IMR-90 (cell line): ENCODE results near the gene BTBD1. TPM values are rescaled to one million over a fixed set of nuclear protein-coding genes. Genes with fewer than 3 reads are reported as not detected.

ENCODE experiments used
- ATAC-seq: fragments of 200-7000 bp; cut with Tn5 transposase; 2 replicates; pipeline ENCODE4 v1.9.1; 2020; ENCODE audit warnings: low read depth, mild to moderate bottlenecking, moderate library complexity
- BruUV-seq: library from RNA; stranded (reverse); fragments of 400-500 nt; replicated peaks from 2 replicates; lab custom pipeline; 2021; lab: Mats Ljungman, UMichigan
- CTCF ChIA-PET: fragments of 300-600 bp; formaldehyde crosslinking; extraction: SDS; loops from one replicate; lab custom pipeline; 2021; ENCODE audit warnings: antibody characterized with exemption; lab: Yijun Ruan, JAX
- POLR2A ChIA-PET: fragments of 300-600 bp; sonication (Branson Sonifier 250); formaldehyde crosslinking; loops from one replicate; lab custom pipeline; 2022; ENCODE audit warnings: antibody characterized with exemption; ENCODE audit not compliant: unreplicated experiment; lab: Charles Lee
- DNase-seq: peaks from one replicate; pipeline ENCODE4 v3.0.0; 2013
- H2AFZ ChIP-seq: replicated peaks from 2 replicates; pipeline ENCODE3; 2013; ENCODE audit warnings: low read length, mild to moderate bottlenecking; ENCODE audit not compliant: poor library complexity
- H2AK5ac ChIP-seq: 2 replicates; pipeline ENCODE4 v1.6.1; 2013; ENCODE audit warnings: low read depth, low read length, inconsistent platforms
- H2AK9ac ChIP-seq: replicated peaks from 2 replicates; pipeline ENCODE3; 2013; ENCODE audit warnings: mild to moderate bottlenecking, low read depth, low read length, moderate library complexity; ENCODE audit not compliant: poor library complexity
- H2BK120ac ChIP-seq: 2 replicates; pipeline ENCODE4 v1.6.1; 2013; ENCODE audit warnings: low read depth, low read length, inconsistent platforms
- H2BK15ac ChIP-seq: 3 replicates; pipeline ENCODE4 v1.6.1; 2013; ENCODE audit warnings: low read depth, low read length, inconsistent platforms
- H2BK20ac ChIP-seq: 2 replicates; pipeline ENCODE4 v1.6.1; 2013; ENCODE audit warnings: low read depth, mild to moderate bottlenecking, inconsistent platforms, low read length, moderate library complexity
- H2BK5ac ChIP-seq: 2 replicates; pipeline ENCODE4 v1.6.1; 2013; ENCODE audit warnings: mild to moderate bottlenecking, low read depth, low read length, inconsistent platforms; ENCODE audit not compliant: poor library complexity, severe bottlenecking
- H3K14ac ChIP-seq: replicated peaks from 2 replicates; pipeline ENCODE4 v1.6.1; 2013; ENCODE audit warnings: low read depth, low read length, inconsistent platforms
- H3K18ac ChIP-seq: 2 replicates; pipeline ENCODE4 v1.6.1; 2013; ENCODE audit warnings: low read depth, low read length, control low read depth
- H3K23ac ChIP-seq: 2 replicates; pipeline ENCODE4 v1.6.1; 2013; ENCODE audit warnings: low read depth, low read length, inconsistent platforms
- H3K27ac ChIP-seq: 2 replicates; pipeline ENCODE4 v1.5.1; 2013; ENCODE audit warnings: mild to moderate bottlenecking, control low read depth, low read length; ENCODE audit not compliant: insufficient read depth
- H3K27me3 ChIP-seq: 2 replicates; pipeline ENCODE4 v1.6.1; 2013; ENCODE audit warnings: low read length; ENCODE audit not compliant: control insufficient read depth, insufficient read depth
- H3K36me3 ChIP-seq: 2 replicates; pipeline ENCODE4 v1.6.1; 2013; ENCODE audit warnings: low read length, mixed read lengths; ENCODE audit not compliant: control insufficient read depth, insufficient read depth
- H3K4ac ChIP-seq: 2 replicates; pipeline ENCODE4 v1.6.1; 2013; ENCODE audit warnings: low read depth, low read length, inconsistent platforms
- H3K4me1 ChIP-seq: 2 replicates; pipeline ENCODE4 v1.6.1; 2013; ENCODE audit warnings: low read length, mixed read lengths; ENCODE audit not compliant: control insufficient read depth, insufficient read depth
- H3K4me2 ChIP-seq: 2 replicates; pipeline ENCODE4 v1.6.1; 2013; ENCODE audit warnings: low read depth, mild to moderate bottlenecking, control low read depth, low read length, moderate library complexity
- H3K4me3 ChIP-seq: 2 replicates; pipeline ENCODE4 v1.5.1; 2013; ENCODE audit warnings: low read depth, mild to moderate bottlenecking, control low read depth, low read length, moderate library complexity; ENCODE audit not compliant: insufficient read depth
- H3K56ac ChIP-seq: 2 replicates; pipeline ENCODE4 v1.6.1; 2013; ENCODE audit warnings: low read length, inconsistent platforms; ENCODE audit not compliant: insufficient read depth; ENCODE audit errors: extremely low read depth
- H3K79me1 ChIP-seq, 2 experiments: 2 replicates each; pipeline ENCODE4 v1.6.1; 2013; ENCODE audit warnings: low read length in 2 of 2, inconsistent platforms in 1 of 2, low read depth in 1 of 2
- H3K9ac ChIP-seq: 2 replicates; pipeline ENCODE4 v1.6.1; 2013; ENCODE audit warnings: low read depth, low read length, control low read depth
- H3K9me1 ChIP-seq: 2 replicates; pipeline ENCODE4 v1.6.1; 2013; ENCODE audit warnings: low read length, inconsistent platforms; ENCODE audit not compliant: insufficient read depth
- H3K9me3 ChIP-seq: 2 replicates; pipeline ENCODE4 v1.6.1; 2013; ENCODE audit warnings: low read length; ENCODE audit not compliant: control insufficient read depth, insufficient read depth
- H4K20me1 ChIP-seq: 2 replicates; pipeline ENCODE4 v1.6.1; 2013; ENCODE audit warnings: low read length, inconsistent platforms; ENCODE audit not compliant: insufficient read depth
- H4K5ac ChIP-seq: 2 replicates; pipeline ENCODE4 v1.6.1; 2013; ENCODE audit warnings: mild to moderate bottlenecking, low read depth, low read length, control low read depth
- H4K8ac ChIP-seq, 2 experiments: 2 replicates each; pipeline ENCODE4 v1.6.1; 2013; ENCODE audit warnings: low read depth in 2 of 2, low read length in 2 of 2, control low read depth in 1 of 2, inconsistent platforms in 1 of 2
- H4K91ac ChIP-seq: 2 replicates; pipeline ENCODE4 v1.6.1; 2013; ENCODE audit warnings: low read depth, low read length, inconsistent platforms; ENCODE audit not compliant: insufficient read depth
- BHLHE40 ChIP-seq: fragments of 150-350 bp; IDR thresholded peaks from 2 replicates; pipeline ENCODE4 v1.6.1; 2016; ENCODE audit warnings: mild to moderate bottlenecking, low read depth, low read length
- CEBPB ChIP-seq: IDR thresholded peaks from 2 replicates; pipeline ENCODE4 v1.6.1; 2012; ENCODE audit warnings: low read depth, low read length, improper control_type of control experiment
- FOS ChIP-seq: fragments of 150-350 bp; IDR thresholded peaks from 2 replicates; pipeline ENCODE4 v1.6.1; 2016; ENCODE audit warnings: low read depth, low read length
- MXI1 ChIP-seq: IDR thresholded peaks from 2 replicates; pipeline ENCODE4 v1.6.1; 2012; ENCODE audit warnings: low read depth, mild to moderate bottlenecking, low read length, moderate library complexity, borderline replicate concordance
- RAD21 ChIP-seq: IDR thresholded peaks from 2 replicates; pipeline ENCODE4 v1.6.1; 2012; ENCODE audit warnings: low read length, improper control_type of control experiment
- SMC3 ChIP-seq: fragments of 150-350 bp; IDR thresholded peaks from 2 replicates; pipeline ENCODE4 v1.6.1; 2016; ENCODE audit warnings: low read depth, mild to moderate bottlenecking, antibody characterized with exemption, low read length, moderate library complexity
- USF2 ChIP-seq: fragments of 150-350 bp; IDR thresholded peaks from 2 replicates; pipeline ENCODE4 v1.6.1; 2017; ENCODE audit warnings: mild to moderate bottlenecking, antibody characterized with exemption, low read length, low read depth
- WGBS, 2 experiments: methylation state at CpG; one replicate each; pipeline versions ENCODE4 v1.1.5 to v1.1.7; 2013; ENCODE audit warnings: missing lambda C conversion rate in 2 of 2; ENCODE audit not compliant: insufficient read length in 1 of 2; ENCODE audit errors: extremely low coverage in 2 of 2; 5-methylcytosine and 5-hydroxymethylcytosine counted together
- dilution Hi-C: fragments of 300-500 bp; cut with HindIII; formaldehyde crosslinking; loops from one replicate; pipeline ENCODE4 v1.14.3; 2018; ENCODE audit warnings: low sequenced_read_pairs; ENCODE audit not compliant: unreplicated experiment
- in situ Hi-C: fragments of 300-500 bp; cut with MboI; formaldehyde crosslinking; loops from 3 replicates; pipeline ENCODE4 v1.14.3; 2019; ENCODE audit warnings: low sequenced_read_pairs, inconsistent platforms, mixed read lengths
- intact Hi-C: fragments of 100-400 bp; cut with micrococcal nuclease; formaldehyde crosslinking; loops from 2 replicates; pipeline ENCODE4 v1.10.0; 2022
- polyA plus RNA-seq, 3 experiments: library from polyadenylated mRNA; depleted of rRNA; stranded (reverse); fragments of >200 nt; gene quantifications; 2 replicates each; pipeline ENCODE4 v1.2.3, GENCODE V29; 2012; ENCODE audit warnings: low replicate concordance in 1 of 3
- total RNA-seq: library from RNA; depleted of rRNA; stranded (reverse); fragments of >200 nt; gene quantifications from 2 replicates; pipeline ENCODE4 v1.2.3, GENCODE V29; 2012

Gene BTBD1
- total and polyA plus RNA-seq, 2 of the 4 experiments (the other 2 are of a cell fraction): 39.3 to 78.7 TPM

- H2AFZ ChIP-seq: peak overlapping the region; percentile 91
- dilution Hi-C loops: no loop called here
- POLR2A ChIA-PET: no interaction called here
- 0 out of 3 replicates have a peak overlapping the region, but pooled peaks have one; percentile 47 for H2BK15ac ChIP-seq
- peak overlapping the region; percentile 86 for H3K4me2 ChIP-seq
- in situ Hi-C loops: no loop called here
- H3K9me3 ChIP-seq: no peaks in the 10 kb centered on the region
- peak overlapping the region; percentile 80 for H3K4me3 ChIP-seq
- H3K27me3 ChIP-seq: no peaks in the 10 kb centered on the region
- TF ChIP-seq CEBPB (no peak), SMC3 (no peak), USF2 (no peak), RAD21 (no peak), FOS (no peak), BHLHE40 (no peak), MXI1 (no peak)
- no peak overlapping the region for H3K27ac ChIP-seq
- H2AK5ac ChIP-seq: peak overlapping the region; percentile 92
- no peak overlapping the region for H3K9ac ChIP-seq
- H3K36me3 ChIP-seq: no peaks in the 10 kb centered on the region
- H2BK20ac ChIP-seq: no peak overlapping the region; the same call in 1 of the 2 replicates
- H3K79me1 ChIP-seq: peaks cover 8 to 34% of the 10 kb centered on the region in 2 experiments; a peak in 3 of 4 replicates
- H4K5ac ChIP-seq: no peak overlapping the region; the same call in 1 of the 2 replicates
- H3K23ac ChIP-seq: peak overlapping the region; percentile 14; the same call in 1 of the 2 replicates
- peaks cover 12% of the 10 kb centered on the region for H3K4me1 ChIP-seq
- ATAC-seq (no peak; the same call in 1 of the 2 replicates), DNase-seq (no peak)
- peak overlapping the region; percentile 88 for H3K4ac ChIP-seq
- intact Hi-C loops: no loop called here
- H2AK9ac ChIP-seq: peak overlapping the region; percentile 74
- no peak overlapping the region for H3K14ac ChIP-seq
- no TSS peak for BruUV-seq
- 34% methylated on average over 12 of the region's 30 CpGs; no CpG with 5 or more reads in 1 of the 2 experiments for WGBS, 2 experiments
- peaks cover 20% of the 10 kb centered on the region for H3K9me1 ChIP-seq
- CTCF ChIA-PET: no interaction called here
- no peak overlapping the region for H2BK5ac ChIP-seq
- H4K91ac ChIP-seq: 0 out of 2 replicates have a peak overlapping the region, but pooled peaks have one; percentile 59
- no peak overlapping the region; the same call in 1 of the 2 replicates for H2BK120ac ChIP-seq
- H4K20me1 ChIP-seq: peaks cover 3% of the 10 kb centered on the region; the same call in 1 of the 2 replicates
- no peak overlapping the region for H3K18ac ChIP-seq
- peak overlapping the region; percentile 27 to 79; a peak in 2 of 4 replicates for H4K8ac ChIP-seq
- no peak overlapping the region for H3K56ac ChIP-seq
These were observed 40.8 kb upstream of the BTBD1 start for GRCh38 chr15:83107841-83108181.
